ENCODE measurements around the gene API5.

GRCh38 chr11:43392713-43393112 lies 80.9 kb downstream of the API5 start:
- TF ChIP-seq GATA2 (IDR thresholded peaks at IDR 0.05; ENCODE audit: low read depth, low read length) = no peak
- TF ChIP-seq GATA3 (IDR thresholded peaks at IDR 0.05; ENCODE audit: low read depth, low read length) = no peak
